Panc1 (cell line): Measurements from ENCODE around the gene SLC2A4RG. TPM values are rescaled to one million over a fixed set of nuclear protein-coding genes. Genes with fewer than 3 reads are reported as not detected.

ENCODE experiments used
- ATAC-seq: fragments of 200-7000 bp; cut with Tn5 transposase; 2 replicates; pipeline ENCODE4 v1.9.1; 2020; ENCODE audit warnings: mild to moderate bottlenecking, moderate library complexity
- BruUV-seq: library from RNA; stranded (reverse); fragments of 400-500 nt; replicated peaks from 2 replicates; lab custom pipeline; 2021; lab: Mats Ljungman, UMichigan
- CTCF ChIA-PET: fragments of 300-600 bp; sonication (Branson Sonifier 250); formaldehyde crosslinking; loops from one replicate; lab custom pipeline; 2022; ENCODE audit warnings: antibody characterized with exemption; lab: Charles Lee
- POLR2A ChIA-PET: fragments of 300-600 bp; sonication (Branson Sonifier 250); formaldehyde crosslinking; loops from one replicate; lab custom pipeline; 2022; ENCODE audit warnings: antibody characterized with exemption; lab: Charles Lee
- DNase-seq: peaks from one replicate; pipeline ENCODE4 v3.0.0-alpha.2; 2010; ENCODE audit warnings: low read depth, low spot score
- H3K27ac ChIP-seq: 2 replicates; pipeline ENCODE4 v1.5.1; 2011; ENCODE audit warnings: mild to moderate bottlenecking, low read length, inconsistent platforms
- H3K27me3 ChIP-seq: fragments of 200-500 bp; sonication (Bioruptor generic); 2 replicates; pipeline ENCODE4 v1.6.0; 2014; ENCODE audit warnings: low read length, inconsistent platforms; ENCODE audit not compliant: control insufficient read depth, insufficient read depth
- H3K36me3 ChIP-seq: fragments of 200-500 bp; sonication (Bioruptor generic); 2 replicates; pipeline ENCODE4 v1.5.1; 2014; ENCODE audit warnings: inconsistent platforms, mild to moderate bottlenecking, low read length, moderate library complexity; ENCODE audit not compliant: control insufficient read depth, insufficient read depth
- H3K4me1 ChIP-seq: 2 replicates; pipeline ENCODE4 v1.5.1; 2011; ENCODE audit warnings: inconsistent platforms, mild to moderate bottlenecking, low read length, moderate library complexity; ENCODE audit not compliant: control insufficient read depth, insufficient read depth
- H3K4me3 ChIP-seq, 2 experiments: 2 replicates each; pipeline ENCODE4 v1.5.1; 2011 to 2012; ENCODE audit warnings: low read depth in 2 of 2, low read length in 2 of 2, mild to moderate bottlenecking in 2 of 2, inconsistent platforms in 1 of 2, moderate library complexity in 1 of 2
- H3K9me3 ChIP-seq: fragments of 200-500 bp; sonication (Bioruptor generic); 2 replicates; pipeline ENCODE4 v1.5.1; 2014; ENCODE audit warnings: low read depth, mild to moderate bottlenecking, inconsistent platforms, low read length, moderate library complexity; ENCODE audit not compliant: control insufficient read depth, insufficient read depth
- POLR2AphosphoS5 ChIP-seq: IDR thresholded peaks from 2 replicates; pipeline ENCODE4 v1.6.1; 2012; ENCODE audit warnings: mild to moderate bottlenecking, low read depth, low read length, moderate library complexity
- SIN3A ChIP-seq: IDR thresholded peaks from 2 replicates; pipeline ENCODE4 v1.6.1; 2012; ENCODE audit warnings: low read depth, mild to moderate bottlenecking, low read length, moderate library complexity, borderline replicate concordance; ENCODE audit not compliant: insufficient read depth
- TCF7L2 ChIP-seq: IDR thresholded peaks from 2 replicates; pipeline ENCODE4 v1.6.1; 2011; ENCODE audit warnings: mild to moderate bottlenecking, low read depth, low read length, inconsistent platforms
- in situ Hi-C: cut with HindIII; loops from 2 replicates; pipeline ENCODE4 v1.10.0; 2016; ENCODE audit warnings: low sequenced_read_pairs, low pct_unique_long_range_greater_than_20kb
- intact Hi-C: fragments of 100-400 bp; cut with micrococcal nuclease; formaldehyde crosslinking; loops from one replicate; pipeline ENCODE4 v1.10.0; 2022; ENCODE audit not compliant: unreplicated experiment
- total RNA-seq: library from RNA; stranded (reverse); gene quantifications from one replicate; pipeline ENCODE4 v1.2.1, GENCODE V29; 2021; ENCODE audit not compliant: unreplicated experiment
- TF ChIP-seq, protein P1 (sequence below): fragments of 450-650 bp; IDR thresholded peaks from 2 replicates; pipeline ENCODE4 v1.5.1; 2017; ENCODE audit warnings: mild to moderate bottlenecking
- TF ChIP-seq, protein P2 (sequence below), 2 experiments: IDR thresholded peaks; 2 replicates each; pipeline ENCODE4 v1.6.1; 2011 to 2012; ENCODE audit warnings: low read depth in 2 of 2, control low read depth in 1 of 2, low read length in 1 of 2, mild to moderate bottlenecking in 1 of 2, moderate library complexity in 1 of 2; ENCODE audit not compliant: insufficient read depth in 1 of 2

The SLC2A4RG gene
- total RNA-seq, 1 experiment from 2014 or later, result 166 TPM

DNA sequence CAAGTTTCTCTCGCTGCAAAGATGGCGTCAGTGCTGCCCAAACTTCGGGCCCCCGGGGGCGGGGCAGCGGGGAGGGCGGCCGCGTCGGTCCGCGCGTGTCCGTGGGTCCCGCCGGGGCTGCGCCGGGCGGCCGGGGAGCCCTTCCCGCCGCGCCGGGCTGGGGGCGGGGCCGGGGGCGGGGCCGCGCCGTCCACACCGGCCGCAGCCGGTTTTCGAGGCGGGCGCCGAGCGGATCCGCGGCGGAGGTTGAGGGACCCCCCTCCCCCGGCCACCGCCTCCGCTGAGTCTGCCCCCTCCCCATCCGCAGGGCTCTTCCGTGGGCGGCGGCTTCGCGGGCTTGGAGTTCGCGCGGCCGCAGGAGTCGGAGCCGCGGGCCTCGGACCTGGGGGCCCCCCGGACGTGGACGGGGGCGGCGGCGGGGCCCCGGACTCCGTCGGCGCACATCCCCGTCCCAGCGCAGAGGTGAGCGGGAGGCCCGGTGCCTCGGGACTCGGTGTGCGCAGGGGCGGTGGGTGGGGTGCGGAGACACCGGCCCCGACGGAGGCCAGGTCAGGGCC is 572 bp downstream of the SLC2A4RG start:
- CTCF ChIA-PET, result interaction anchor here (0.5 kb wide), 1 partner anchor 125 kb away, joined by 3 read pairs; no protein-coding TSS in a partner anchor
- no TSS peak for BruUV-seq
- Histone ChIP-seq H3K4me3 (peak overlapping the region; percentile 63 to 66), H3K9me3 (no peaks in the 10 kb centered on the region), H3K27ac (peak overlapping the region; percentile 77), H3K36me3 (no peaks in the 10 kb centered on the region; the same call in 1 of the 2 replicates), H3K4me1 (peaks cover 43% of the 10 kb centered on the region), H3K27me3 (no peaks in the 10 kb centered on the region)
- DNase-seq (no peak), ATAC-seq (peak; percentile 8)
- POLR2A ChIA-PET, result interaction anchor here (0.5 kb wide), 2 partner anchors 15 to 21 kb away, joined by 3 read pairs; no protein-coding TSS in a partner anchor
- TF ChIP-seq TCF7L2, result no peak
- TF ChIP-seq, protein P1, sequence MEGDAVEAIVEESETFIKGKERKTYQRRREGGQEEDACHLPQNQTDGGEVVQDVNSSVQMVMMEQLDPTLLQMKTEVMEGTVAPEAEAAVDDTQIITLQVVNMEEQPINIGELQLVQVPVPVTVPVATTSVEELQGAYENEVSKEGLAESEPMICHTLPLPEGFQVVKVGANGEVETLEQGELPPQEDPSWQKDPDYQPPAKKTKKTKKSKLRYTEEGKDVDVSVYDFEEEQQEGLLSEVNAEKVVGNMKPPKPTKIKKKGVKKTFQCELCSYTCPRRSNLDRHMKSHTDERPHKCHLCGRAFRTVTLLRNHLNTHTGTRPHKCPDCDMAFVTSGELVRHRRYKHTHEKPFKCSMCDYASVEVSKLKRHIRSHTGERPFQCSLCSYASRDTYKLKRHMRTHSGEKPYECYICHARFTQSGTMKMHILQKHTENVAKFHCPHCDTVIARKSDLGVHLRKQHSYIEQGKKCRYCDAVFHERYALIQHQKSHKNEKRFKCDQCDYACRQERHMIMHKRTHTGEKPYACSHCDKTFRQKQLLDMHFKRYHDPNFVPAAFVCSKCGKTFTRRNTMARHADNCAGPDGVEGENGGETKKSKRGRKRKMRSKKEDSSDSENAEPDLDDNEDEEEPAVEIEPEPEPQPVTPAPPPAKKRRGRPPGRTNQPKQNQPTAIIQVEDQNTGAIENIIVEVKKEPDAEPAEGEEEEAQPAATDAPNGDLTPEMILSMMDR, result no peak
- no peak for TF ChIP-seq POLR2AphosphoS5
- TF ChIP-seq, protein P2, sequence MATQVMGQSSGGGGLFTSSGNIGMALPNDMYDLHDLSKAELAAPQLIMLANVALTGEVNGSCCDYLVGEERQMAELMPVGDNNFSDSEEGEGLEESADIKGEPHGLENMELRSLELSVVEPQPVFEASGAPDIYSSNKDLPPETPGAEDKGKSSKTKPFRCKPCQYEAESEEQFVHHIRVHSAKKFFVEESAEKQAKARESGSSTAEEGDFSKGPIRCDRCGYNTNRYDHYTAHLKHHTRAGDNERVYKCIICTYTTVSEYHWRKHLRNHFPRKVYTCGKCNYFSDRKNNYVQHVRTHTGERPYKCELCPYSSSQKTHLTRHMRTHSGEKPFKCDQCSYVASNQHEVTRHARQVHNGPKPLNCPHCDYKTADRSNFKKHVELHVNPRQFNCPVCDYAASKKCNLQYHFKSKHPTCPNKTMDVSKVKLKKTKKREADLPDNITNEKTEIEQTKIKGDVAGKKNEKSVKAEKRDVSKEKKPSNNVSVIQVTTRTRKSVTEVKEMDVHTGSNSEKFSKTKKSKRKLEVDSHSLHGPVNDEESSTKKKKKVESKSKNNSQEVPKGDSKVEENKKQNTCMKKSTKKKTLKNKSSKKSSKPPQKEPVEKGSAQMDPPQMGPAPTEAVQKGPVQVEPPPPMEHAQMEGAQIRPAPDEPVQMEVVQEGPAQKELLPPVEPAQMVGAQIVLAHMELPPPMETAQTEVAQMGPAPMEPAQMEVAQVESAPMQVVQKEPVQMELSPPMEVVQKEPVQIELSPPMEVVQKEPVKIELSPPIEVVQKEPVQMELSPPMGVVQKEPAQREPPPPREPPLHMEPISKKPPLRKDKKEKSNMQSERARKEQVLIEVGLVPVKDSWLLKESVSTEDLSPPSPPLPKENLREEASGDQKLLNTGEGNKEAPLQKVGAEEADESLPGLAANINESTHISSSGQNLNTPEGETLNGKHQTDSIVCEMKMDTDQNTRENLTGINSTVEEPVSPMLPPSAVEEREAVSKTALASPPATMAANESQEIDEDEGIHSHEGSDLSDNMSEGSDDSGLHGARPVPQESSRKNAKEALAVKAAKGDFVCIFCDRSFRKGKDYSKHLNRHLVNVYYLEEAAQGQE (IDR thresholded peaks at IDR 0.05; ENCODE audit: insufficient read depth in 1 of 2, low read depth in 2 of 2, low read length in 1 of 2), result no peak
- no peak for TF ChIP-seq SIN3A
- in situ Hi-C loops, result no loop called here
- intact Hi-C loops, result no loop called here

DNA sequence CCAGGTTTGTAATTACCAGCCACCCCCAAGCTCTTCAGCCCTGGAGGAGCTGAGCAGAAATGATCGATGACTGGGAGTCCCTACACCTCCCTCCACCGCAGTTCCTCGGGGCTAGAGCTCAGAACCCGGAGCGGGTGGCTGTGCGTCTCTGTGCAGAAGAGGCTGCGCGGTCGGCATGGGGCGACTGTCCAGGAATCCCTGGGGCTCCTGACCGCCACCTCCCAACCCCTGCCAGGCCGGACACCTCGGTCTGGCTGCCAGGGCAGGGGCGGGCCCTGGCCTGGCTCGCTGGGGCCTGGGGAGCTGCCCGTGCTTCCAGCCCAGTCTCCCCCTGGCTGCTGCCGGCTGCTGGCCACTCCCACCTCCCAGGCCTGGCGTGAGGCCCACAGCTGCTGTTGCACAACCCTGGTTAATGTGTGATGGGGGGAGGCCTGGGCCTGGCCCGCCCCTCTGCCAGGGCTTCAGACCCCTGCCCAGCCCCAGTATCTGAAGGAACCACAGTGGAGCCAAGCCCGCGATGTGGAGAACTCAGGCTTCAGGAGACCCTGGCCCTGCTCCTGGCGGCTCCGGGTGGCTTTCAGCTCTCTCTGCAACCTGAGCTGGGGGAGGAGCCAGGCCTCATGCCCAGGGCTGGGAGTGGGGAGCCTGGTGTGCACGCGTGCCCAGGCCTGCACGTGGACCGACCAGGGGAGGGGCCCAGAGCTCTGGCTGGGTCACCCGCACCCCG is 1.2 kb downstream of the SLC2A4RG start:
- peak overlapping the region; percentile 63 to 66 for H3K4me3 ChIP-seq
- ATAC-seq (peak; percentile 50), DNase-seq (no peak)
- peaks cover 36% of the 10 kb centered on the region for H3K4me1 ChIP-seq
- TF ChIP-seq, protein P1, result no peak
- TF ChIP-seq, protein P2 (IDR thresholded peaks at IDR 0.05; ENCODE audit: insufficient read depth in 1 of 2, low read depth in 2 of 2, low read length in 1 of 2), result no peak
- TF ChIP-seq POLR2AphosphoS5 (no peak), TCF7L2 (no peak), SIN3A (no peak)
- in situ Hi-C loops (no loop called here), intact Hi-C loops (no loop called here)
- no TSS peak for BruUV-seq
- CTCF ChIA-PET, result interaction anchor here (0.5 to 0.6 kb wide), 2 partner anchors 31 to 126 kb away, joined by 3 read pairs; no protein-coding TSS in a partner anchor
- H3K36me3 ChIP-seq, result no peaks in the 10 kb centered on the region; the same call in 1 of the 2 replicates
- peak overlapping the region; percentile 77 for H3K27ac ChIP-seq
- POLR2A ChIA-PET, result interaction anchor here (0.5 to 0.6 kb wide), 4 partner anchors 15 to 203 kb away, joined by 3 to 16 read pairs (median 3); no protein-coding TSS in a partner anchor
- H3K27me3 ChIP-seq, result no peaks in the 10 kb centered on the region
- no peaks in the 10 kb centered on the region for H3K9me3 ChIP-seq
